ENCODE measurements around the gene ADCY5.

The ADCY5 gene

DNA sequence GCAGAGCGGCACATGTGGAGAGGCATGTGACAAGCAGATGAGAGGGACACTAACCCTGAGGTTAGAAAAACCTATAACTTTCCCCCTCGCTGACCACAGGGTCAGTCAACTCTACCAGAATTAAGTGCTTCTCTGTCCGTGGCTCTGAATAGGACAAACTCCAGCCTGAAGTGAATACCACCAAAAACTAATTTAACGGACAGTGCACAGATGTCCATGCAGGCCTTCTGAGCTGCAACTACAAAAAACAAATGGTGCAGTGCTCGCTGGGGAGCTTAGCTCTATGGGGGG is 59.3 kb downstream of the ADCY5 start:
- H3K4me3 ChIP-seq (ENCODE audit: control insufficient read depth, low read depth, low read length): no peak overlapping the region
- no peak for DNase-seq (ENCODE audit: low read depth)
- TF ChIP-seq, protein P1, sequence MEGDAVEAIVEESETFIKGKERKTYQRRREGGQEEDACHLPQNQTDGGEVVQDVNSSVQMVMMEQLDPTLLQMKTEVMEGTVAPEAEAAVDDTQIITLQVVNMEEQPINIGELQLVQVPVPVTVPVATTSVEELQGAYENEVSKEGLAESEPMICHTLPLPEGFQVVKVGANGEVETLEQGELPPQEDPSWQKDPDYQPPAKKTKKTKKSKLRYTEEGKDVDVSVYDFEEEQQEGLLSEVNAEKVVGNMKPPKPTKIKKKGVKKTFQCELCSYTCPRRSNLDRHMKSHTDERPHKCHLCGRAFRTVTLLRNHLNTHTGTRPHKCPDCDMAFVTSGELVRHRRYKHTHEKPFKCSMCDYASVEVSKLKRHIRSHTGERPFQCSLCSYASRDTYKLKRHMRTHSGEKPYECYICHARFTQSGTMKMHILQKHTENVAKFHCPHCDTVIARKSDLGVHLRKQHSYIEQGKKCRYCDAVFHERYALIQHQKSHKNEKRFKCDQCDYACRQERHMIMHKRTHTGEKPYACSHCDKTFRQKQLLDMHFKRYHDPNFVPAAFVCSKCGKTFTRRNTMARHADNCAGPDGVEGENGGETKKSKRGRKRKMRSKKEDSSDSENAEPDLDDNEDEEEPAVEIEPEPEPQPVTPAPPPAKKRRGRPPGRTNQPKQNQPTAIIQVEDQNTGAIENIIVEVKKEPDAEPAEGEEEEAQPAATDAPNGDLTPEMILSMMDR (conservative IDR thresholded peaks at IDR 0.05; ENCODE audit: control insufficient read depth, insufficient read depth, low read depth, low read length): no peak

DNA sequence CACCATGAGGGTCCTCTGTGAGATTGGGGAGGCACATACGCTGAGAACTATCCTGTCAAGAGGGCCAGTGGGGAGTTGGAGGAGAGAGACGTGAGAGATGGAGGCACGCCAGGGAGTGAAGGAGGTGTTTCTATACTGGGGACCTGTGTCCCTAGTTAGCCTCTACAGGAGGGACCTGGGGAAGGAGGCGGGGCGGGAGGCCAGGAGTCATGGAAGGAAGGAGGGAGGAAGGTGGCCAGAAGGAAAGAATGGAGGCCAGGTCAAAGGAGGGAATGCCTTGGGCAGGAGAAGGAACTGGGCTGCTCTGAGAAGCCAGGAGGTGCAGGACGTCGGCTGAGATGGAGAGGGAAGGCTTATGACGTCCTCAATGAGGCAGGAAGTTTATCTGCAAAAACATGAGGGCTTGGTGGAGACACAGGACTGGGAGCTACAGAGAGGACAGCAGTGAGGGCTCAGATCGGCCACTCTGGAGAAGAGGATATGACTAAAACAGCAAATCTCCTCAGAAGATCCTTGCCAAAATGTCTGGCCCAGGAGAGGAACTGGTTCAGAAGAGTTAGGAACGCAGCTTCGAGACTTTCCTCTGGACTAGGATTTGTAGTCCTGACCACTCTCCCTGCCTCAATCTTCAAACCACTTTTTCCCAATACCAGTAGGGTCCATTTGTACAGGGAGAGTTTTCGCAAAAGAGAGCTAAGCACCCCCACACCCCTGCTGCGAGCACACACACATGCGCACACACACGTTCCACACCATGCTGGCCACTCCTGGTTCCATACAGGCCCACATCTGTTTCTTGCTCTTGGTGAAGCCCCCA is 59.9 kb downstream of the ADCY5 start:
- DNase-seq (ENCODE audit: low read depth): no peak
- no peak overlapping the region for H3K4me3 ChIP-seq (ENCODE audit: control insufficient read depth, low read depth, low read length)
- TF ChIP-seq, protein P1 (conservative IDR thresholded peaks at IDR 0.05; ENCODE audit: control insufficient read depth, insufficient read depth, low read depth, low read length): no peak

DNA sequence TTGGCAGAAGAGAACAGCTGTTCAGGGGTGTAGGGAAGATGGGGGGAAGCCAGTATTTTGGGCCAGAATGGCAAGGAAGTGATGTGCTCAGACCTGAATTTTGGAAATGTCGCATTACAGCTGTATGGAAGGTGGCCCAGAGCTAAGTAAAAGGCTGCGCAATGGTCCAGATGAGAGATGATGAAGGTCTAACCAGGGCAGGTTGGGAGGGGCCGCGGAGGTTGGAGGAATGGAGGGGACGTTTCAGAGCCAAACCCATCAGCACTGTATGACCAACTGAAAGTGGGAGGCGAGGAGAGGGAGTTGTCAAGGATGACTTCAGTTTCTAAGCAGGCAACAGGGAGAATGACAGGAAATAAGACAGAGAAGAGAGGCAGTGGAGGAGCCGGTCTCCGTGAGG is 60.8 kb downstream of the ADCY5 start:
- TF ChIP-seq, protein P1 (conservative IDR thresholded peaks at IDR 0.05; ENCODE audit: control insufficient read depth, insufficient read depth, low read depth, low read length): no peak
- H3K4me3 ChIP-seq (ENCODE audit: control insufficient read depth, low read depth, low read length): no peak overlapping the region
- DNase-seq (ENCODE audit: low read depth): no peak

DNA sequence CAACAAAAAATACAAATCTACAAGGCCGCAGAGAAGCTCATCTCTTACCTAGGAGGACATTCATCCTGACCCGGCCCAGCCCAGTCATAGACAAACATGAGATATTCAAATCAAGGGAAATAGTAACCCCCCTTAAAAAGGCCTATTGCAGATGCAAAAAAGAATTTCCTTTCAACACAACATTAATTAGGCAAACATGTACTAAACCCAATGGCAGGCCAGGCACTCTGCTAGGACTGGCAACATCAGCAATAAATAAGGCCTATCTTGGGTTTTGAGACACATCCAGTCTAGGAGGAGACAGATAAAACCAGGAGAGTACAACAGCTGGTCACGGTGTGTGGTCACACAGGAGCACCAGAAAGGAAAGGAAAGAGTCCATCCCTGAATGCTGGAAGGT is 61.4 kb downstream of the ADCY5 start:
- DNase-seq (ENCODE audit: low read depth): no peak

DNA sequence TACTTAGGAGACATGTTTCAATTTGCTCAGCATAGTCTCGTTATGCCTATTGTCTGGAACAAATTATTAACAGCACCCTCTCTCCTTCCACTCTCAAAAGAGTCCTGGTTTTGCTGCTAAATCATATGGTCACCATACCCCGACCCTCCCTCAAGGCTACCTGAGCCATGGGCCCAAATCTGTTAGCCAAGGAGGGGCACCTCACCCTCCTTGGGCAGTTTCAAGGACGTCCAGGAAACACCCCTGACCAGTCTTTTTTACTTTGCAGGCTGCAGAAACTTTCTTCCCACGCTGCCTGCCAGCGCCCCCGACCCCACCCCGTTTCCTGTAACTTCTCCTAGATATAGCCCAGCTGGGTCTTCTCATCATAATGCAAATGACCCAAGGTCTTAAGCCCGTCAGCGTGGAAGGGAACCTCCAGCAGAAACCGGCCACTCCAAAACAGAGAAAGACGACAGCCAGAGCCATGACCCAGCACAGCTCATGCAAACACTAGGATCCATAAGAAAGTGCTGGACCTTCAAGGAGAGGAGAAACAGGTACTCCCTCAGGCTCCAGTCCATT is 62.3 kb downstream of the ADCY5 start:
- no peak overlapping the region for H3K4me3 ChIP-seq (ENCODE audit: control insufficient read depth, low read depth, low read length)
- TF ChIP-seq, protein P1 (conservative IDR thresholded peaks at IDR 0.05; ENCODE audit: control insufficient read depth, insufficient read depth, low read depth, low read length): no peak
- no peak for DNase-seq (ENCODE audit: low read depth)

More for the DNA sequence above, 61.4 kb downstream of the ADCY5 start:
- TF ChIP-seq, protein P1 (conservative IDR thresholded peaks at IDR 0.05; ENCODE audit: control insufficient read depth, insufficient read depth, low read depth, low read length): no peak
- H3K4me3 ChIP-seq (ENCODE audit: control insufficient read depth, low read depth, low read length): no peak overlapping the region

DNA sequence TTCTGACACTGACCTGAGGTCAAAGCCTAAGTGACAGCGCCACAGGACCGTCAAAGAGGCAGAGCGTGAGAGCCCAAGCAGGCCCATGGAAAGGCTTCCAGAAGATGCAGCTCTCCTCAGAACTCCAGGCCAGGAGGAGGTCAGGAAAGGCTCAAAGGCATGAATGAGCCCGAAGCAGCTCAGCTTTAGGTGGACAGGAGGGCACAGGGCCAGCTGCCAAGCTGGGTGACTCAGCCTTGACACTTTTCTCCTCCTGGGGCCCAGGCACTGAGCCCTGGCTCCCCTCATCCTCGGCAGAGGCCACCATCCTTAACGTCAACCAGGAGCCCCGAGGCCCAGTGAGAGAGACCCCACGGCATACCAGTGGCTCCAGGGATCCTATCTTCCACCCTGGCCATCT is 62.9 kb downstream of the ADCY5 start:
- TF ChIP-seq, protein P1 (conservative IDR thresholded peaks at IDR 0.05; ENCODE audit: control insufficient read depth, insufficient read depth, low read depth, low read length): no peak
- peak; percentile 21 for DNase-seq (ENCODE audit: low read depth)

More for the DNA sequence above, 62.9 kb downstream of the ADCY5 start:
- H3K4me3 ChIP-seq (ENCODE audit: control insufficient read depth, low read depth, low read length): no peak overlapping the region

Measured in fibroblast of mammary gland (primary cell).